Adrenal gland (tissue), 12 donors: Measurements from ENCODE around the gene OSBPL6. TPM values are rescaled to one million over a fixed set of nuclear protein-coding genes. Genes with fewer than 3 reads are reported as not detected.

ENCODE experiments used
- DNase-seq, 7 donors: peaks; one replicate each; pipeline ENCODE4 v3.0.0-alpha.2; 2019 to 2020
- H3K27ac ChIP-seq, 5 donors: fragments of 200-600 bp; sonication (generic) in 4 of 5; 1 replicate in 3 of 5; 2 replicates in 2 of 5; pipeline versions ENCODE4 v1.5.1 to v1.8.0; 2016 to 2020; ENCODE audit warnings: mild to moderate bottlenecking in 1 of 5
- H3K27me3 ChIP-seq: fragments of 200-600 bp; 2 replicates; pipeline ENCODE4 v1.8.0; 2021
- H3K36me3 ChIP-seq, 2 donors: fragments of 200-600 bp; replicated peaks in 1 of 2; 1 replicate in 1 of 2; 2 replicates in 1 of 2; pipeline versions ENCODE4 v1.5.1 to v1.8.0; 2018 to 2022
- H3K4me1 ChIP-seq, 2 donors: fragments of 200-600 bp; replicated peaks in 1 of 2; 1 replicate in 1 of 2; 2 replicates in 1 of 2; pipeline versions ENCODE4 v1.5.1 to v1.8.0; 2018 to 2021
- H3K4me3 ChIP-seq, 4 donors: fragments of 200-600 bp; sonication (generic) in 3 of 4; one replicate each; pipeline ENCODE4 v1.5.1; 2016 to 2018
- H3K9me3 ChIP-seq, 3 donors: fragments of 200-600 bp; sonication (generic) in 1 of 3; replicated peaks in 1 of 3; 1 replicate in 2 of 3; 2 replicates in 1 of 3; pipeline versions ENCODE4 v1.5.1 to v1.8.0; 2016 to 2021
- POLR2A ChIP-seq, 2 donors: fragments of 450-650 bp; IDR thresholded peaks; one replicate each; pipeline ENCODE4 v1.6.1; 2017; ENCODE audit warnings: antibody characterized with exemption in 2 of 2, mild to moderate bottlenecking in 2 of 2, moderate library complexity in 1 of 2
- WGBS, 4 donors: extraction: QIAGEN DNeasy Blood & Tissue Kit in 2 of 4; methylation state at CpG; one replicate each; pipeline versions ENCODE4 v1.1.5 to v1.1.7; 2013 to 2017; 5-methylcytosine and 5-hydroxymethylcytosine counted together
- intact Hi-C, 2 donors: fragments of 100-400 bp; cut with DNase I; formaldehyde crosslinking; loops; one replicate each; pipeline versions ENCODE4 v1.14.1 to v1.15.0; 2022 to 2023
- polyA plus RNA-seq, 3 donors: library from polyadenylated mRNA; stranded (reverse); fragments of 200-250 nt in 2 of 3; fragments of 350-450 nt in 1 of 3; fragmentation: Illumina TruSeq in 1 of 3; extraction: RNeasy Lipid Tissue Mini Kit (QIAGEN cat#74804) in 1 of 3; gene quantifications; one replicate each; pipeline ENCODE4 v1.2.3, GENCODE V29; 2013 to 2014
- total RNA-seq, 9 donors: library from RNA; depleted of rRNA in 4 of 9; stranded (reverse); fragments of >200 nt in 4 of 9; fragments of 120-200 nt in 1 of 9; fragmentation: NEBNext Ultra II Directional in 1 of 9; extraction: Animal tissue kit (Norgen Biotek cat#: 25700) in 1 of 9; gene quantifications; one replicate each; pipeline versions ENCODE4 v1.1.0 to v1.2.4, GENCODE V29; 2013 to 2023
- TF ChIP-seq, protein P1 (sequence below), 6 experiments: fragments of 450-650 bp in 4 of 6; fragments of 200-600 bp in 2 of 6; sonication (generic) in 1 of 6; IDR thresholded peaks; 1 replicate in 5 of 6; 2 replicates in 1 of 6; pipeline versions ENCODE4 v1.5.1 to v1.8.0; 2016 to 2021; ENCODE audit warnings: antibody characterized with exemption in 6 of 6, mild to moderate bottlenecking in 2 of 6, moderate library complexity in 1 of 6
- donor health status: healthy with polysubstance abuse.
- donor health status: Bipolar disorder and iron deficiency.
- donor health status: DM: yes; HTN: yes; CAD: no.
- donor health status: DM: no; HTN: no; CAD: no.
- donor health status: DM: no; HTN: no; CAD: no.
- donor health status: DM: yes; HTN: yes; CAD: no.

The OSBPL6 gene
- total and polyA plus RNA-seq, 12 donors: 0.16 to 12.0 (median 0.98) TPM; not detected in 1

- Histone ChIP-seq H3K27ac (no peak overlapping the region), H3K27me3 (peaks cover 3% of the 10 kb centered on the region), H3K9me3 (no peaks in the 10 kb centered on the region), H3K4me3 (no peak overlapping the region), H3K4me1 (no peaks in the 10 kb centered on the region), H3K36me3 (no peaks in the 10 kb centered on the region)
- 84 to 94% (median 92%) methylated on average over 1 of the region's 1 CpG for WGBS, 4 donors
- no peak for TF ChIP-seq POLR2A (IDR thresholded peaks at IDR 0.05)
- TF ChIP-seq, protein P1, sequence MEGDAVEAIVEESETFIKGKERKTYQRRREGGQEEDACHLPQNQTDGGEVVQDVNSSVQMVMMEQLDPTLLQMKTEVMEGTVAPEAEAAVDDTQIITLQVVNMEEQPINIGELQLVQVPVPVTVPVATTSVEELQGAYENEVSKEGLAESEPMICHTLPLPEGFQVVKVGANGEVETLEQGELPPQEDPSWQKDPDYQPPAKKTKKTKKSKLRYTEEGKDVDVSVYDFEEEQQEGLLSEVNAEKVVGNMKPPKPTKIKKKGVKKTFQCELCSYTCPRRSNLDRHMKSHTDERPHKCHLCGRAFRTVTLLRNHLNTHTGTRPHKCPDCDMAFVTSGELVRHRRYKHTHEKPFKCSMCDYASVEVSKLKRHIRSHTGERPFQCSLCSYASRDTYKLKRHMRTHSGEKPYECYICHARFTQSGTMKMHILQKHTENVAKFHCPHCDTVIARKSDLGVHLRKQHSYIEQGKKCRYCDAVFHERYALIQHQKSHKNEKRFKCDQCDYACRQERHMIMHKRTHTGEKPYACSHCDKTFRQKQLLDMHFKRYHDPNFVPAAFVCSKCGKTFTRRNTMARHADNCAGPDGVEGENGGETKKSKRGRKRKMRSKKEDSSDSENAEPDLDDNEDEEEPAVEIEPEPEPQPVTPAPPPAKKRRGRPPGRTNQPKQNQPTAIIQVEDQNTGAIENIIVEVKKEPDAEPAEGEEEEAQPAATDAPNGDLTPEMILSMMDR (IDR thresholded peaks at IDR 0.05): no peak
- no peak for DNase-seq
- intact Hi-C loops: no loop called here
Observed at GRCh38 chr2:178297091-178297411, 102.7 kb downstream of the OSBPL6 start.

DNA sequence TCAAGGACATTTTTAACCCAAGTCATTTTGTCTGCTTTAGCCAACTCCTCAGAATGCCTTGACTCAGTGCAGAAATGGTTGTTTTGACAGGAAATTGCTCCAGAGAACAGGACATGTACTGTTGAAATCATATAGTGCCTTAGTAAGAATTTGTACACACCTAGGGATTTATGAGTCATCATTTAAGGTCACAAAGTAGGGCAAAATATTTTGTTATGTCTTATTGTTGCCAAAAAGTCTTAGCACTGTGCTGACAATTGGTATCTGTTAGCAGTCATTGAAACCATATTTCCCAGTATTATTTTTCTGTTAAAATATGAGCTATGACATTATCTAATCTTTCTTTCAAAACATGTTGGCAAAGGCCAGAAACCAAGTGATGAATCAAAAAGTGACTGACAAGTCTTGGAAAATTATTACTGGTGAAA lies 104.5 kb downstream of the OSBPL6 start:
- H3K4me1 ChIP-seq: no peaks in the 10 kb centered on the region
- H3K27ac ChIP-seq: no peak overlapping the region
- no peaks in the 10 kb centered on the region for H3K9me3 ChIP-seq
- H3K27me3 ChIP-seq: peaks cover 3% of the 10 kb centered on the region
- no peak overlapping the region for H3K4me3 ChIP-seq
- TF ChIP-seq POLR2A (IDR thresholded peaks at IDR 0.05): no peak
- TF ChIP-seq, protein P1 (IDR thresholded peaks at IDR 0.05): no peak
- no peaks in the 10 kb centered on the region for H3K36me3 ChIP-seq
- intact Hi-C loops: no loop called here
- no peak for DNase-seq

- no peaks in the 10 kb centered on the region for H3K4me1 ChIP-seq
- DNase-seq: no peak
- no peaks in the 10 kb centered on the region for H3K27me3 ChIP-seq
- intact Hi-C loops: no loop called here
- no peaks in the 10 kb centered on the region for H3K9me3 ChIP-seq
- TF ChIP-seq POLR2A (IDR thresholded peaks at IDR 0.05): no peak
- TF ChIP-seq, protein P1 (IDR thresholded peaks at IDR 0.05): no peak
- 62 to 75% (median 69%) methylated on average over 3 of the region's 3 CpGs for WGBS, 4 donors
- H3K4me3 ChIP-seq: no peak overlapping the region
- H3K27ac ChIP-seq: no peak overlapping the region
- H3K36me3 ChIP-seq: no peaks in the 10 kb centered on the region
Observed at GRCh38 chr2:178301649-178302238, 107.4 kb downstream of the OSBPL6 start.

GRCh38 chr2:178304333-178304732 lies 110.0 kb downstream of the OSBPL6 start:
- 71 to 90% (median 81%) methylated on average over 3 of the region's 3 CpGs for WGBS, 4 donors
- Histone ChIP-seq H3K4me1 (no peaks in the 10 kb centered on the region), H3K4me3 (no peak overlapping the region), H3K36me3 (no peaks in the 10 kb centered on the region), H3K27ac (no peak overlapping the region), H3K27me3 (no peaks in the 10 kb centered on the region), H3K9me3 (no peaks in the 10 kb centered on the region)
- intact Hi-C loops: no loop called here
- TF ChIP-seq, protein P1 (IDR thresholded peaks at IDR 0.05): no peak
- TF ChIP-seq POLR2A (IDR thresholded peaks at IDR 0.05): no peak
- no peak for DNase-seq
